HCT116 (cell line): Measurements from ENCODE around the gene STXBP3.

Source experiments
- CEBPB ChIP-seq: IDR thresholded peaks from 2 replicates; pipeline ENCODE4 v1.6.1; 2012; ENCODE audit warnings: low read depth
- EZH2 ChIP-seq: fragments of 200-600 bp; sonication (generic); IDR thresholded peaks from 2 replicates; pipeline ENCODE4 v1.6.1; 2017; ENCODE audit warnings: antibody characterized with exemption, mixed run types
- POLR2A ChIP-seq: IDR thresholded peaks from 2 replicates; pipeline ENCODE4 v1.7.0; 2011; ENCODE audit warnings: borderline replicate concordance; ENCODE audit not compliant: insufficient read depth, insufficient read length; ENCODE audit errors: extremely low read depth
- POLR2AphosphoS5 ChIP-seq: IDR thresholded peaks from 2 replicates; pipeline ENCODE4 v1.6.1; 2011; ENCODE audit warnings: mild to moderate bottlenecking, low read depth, low read length, moderate library complexity
- SP1 ChIP-seq: IDR thresholded peaks from 2 replicates; pipeline ENCODE4 v1.6.1; 2012; ENCODE audit warnings: low read depth
- YY1 ChIP-seq: IDR thresholded peaks from 2 replicates; pipeline ENCODE4 v1.6.1; 2011; ENCODE audit warnings: low read length, low read depth, moderate library complexity, mild to moderate bottlenecking; ENCODE audit not compliant: insufficient replicate concordance; ENCODE audit errors: extremely low read depth
- TF ChIP-seq, protein P1 (sequence below), 3 experiments: fragments of 200-600 bp in 1 of 3; sonication (generic) in 1 of 3; IDR thresholded peaks in 2 of 3; conservative IDR thresholded peaks in 1 of 3; 2 replicates each; pipeline ENCODE4 v1.5.1; 2012 to 2017; ENCODE audit warnings: low read depth in 2 of 3, low read length in 2 of 3, antibody characterized with exemption in 1 of 3, borderline replicate concordance in 1 of 3, control low read depth in 1 of 3, mild to moderate bottlenecking in 1 of 3, mixed read lengths in 1 of 3, mixed run types in 1 of 3, moderate library complexity in 1 of 3; ENCODE audit not compliant: insufficient read depth in 1 of 3
- TF ChIP-seq, protein P2 (sequence below): IDR thresholded peaks from 2 replicates; pipeline ENCODE4 v1.6.1; 2011; ENCODE audit warnings: mild to moderate bottlenecking, low read length, moderate library complexity; ENCODE audit not compliant: insufficient replicate concordance; ENCODE audit errors: extremely low read depth

DNA sequence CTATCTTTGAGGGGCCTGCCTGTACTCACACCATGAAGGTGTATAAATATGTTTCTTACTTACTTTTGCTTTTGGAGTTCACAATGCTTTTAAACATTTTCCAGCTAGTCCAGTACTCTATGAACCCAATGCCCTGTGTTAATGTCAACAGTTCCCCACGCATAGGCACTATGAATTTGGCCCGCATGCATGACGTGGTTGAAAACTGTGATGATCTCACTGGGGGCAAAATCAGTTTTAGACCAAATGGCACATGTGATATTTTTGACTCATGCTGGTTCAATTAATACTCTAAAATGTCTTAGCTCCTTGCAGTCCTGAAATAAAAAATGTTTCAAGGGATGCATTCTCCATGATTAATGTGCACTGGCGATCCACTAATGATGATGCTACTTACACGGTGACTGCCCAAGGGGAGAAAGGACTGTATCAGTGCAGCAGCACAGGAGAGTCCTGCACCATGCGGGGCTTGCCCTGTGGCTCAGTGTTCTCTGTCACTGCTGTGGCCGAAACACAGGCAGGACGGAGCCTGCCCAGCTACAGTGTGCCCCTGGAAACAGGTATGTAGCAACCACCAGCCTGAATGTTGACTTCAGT lies 18.0 kb upstream of the STXBP3 start:
- TF ChIP-seq, protein P1, sequence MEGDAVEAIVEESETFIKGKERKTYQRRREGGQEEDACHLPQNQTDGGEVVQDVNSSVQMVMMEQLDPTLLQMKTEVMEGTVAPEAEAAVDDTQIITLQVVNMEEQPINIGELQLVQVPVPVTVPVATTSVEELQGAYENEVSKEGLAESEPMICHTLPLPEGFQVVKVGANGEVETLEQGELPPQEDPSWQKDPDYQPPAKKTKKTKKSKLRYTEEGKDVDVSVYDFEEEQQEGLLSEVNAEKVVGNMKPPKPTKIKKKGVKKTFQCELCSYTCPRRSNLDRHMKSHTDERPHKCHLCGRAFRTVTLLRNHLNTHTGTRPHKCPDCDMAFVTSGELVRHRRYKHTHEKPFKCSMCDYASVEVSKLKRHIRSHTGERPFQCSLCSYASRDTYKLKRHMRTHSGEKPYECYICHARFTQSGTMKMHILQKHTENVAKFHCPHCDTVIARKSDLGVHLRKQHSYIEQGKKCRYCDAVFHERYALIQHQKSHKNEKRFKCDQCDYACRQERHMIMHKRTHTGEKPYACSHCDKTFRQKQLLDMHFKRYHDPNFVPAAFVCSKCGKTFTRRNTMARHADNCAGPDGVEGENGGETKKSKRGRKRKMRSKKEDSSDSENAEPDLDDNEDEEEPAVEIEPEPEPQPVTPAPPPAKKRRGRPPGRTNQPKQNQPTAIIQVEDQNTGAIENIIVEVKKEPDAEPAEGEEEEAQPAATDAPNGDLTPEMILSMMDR (IDR thresholded peaks at IDR 0.05 in 2 of 3, conservative IDR thresholded peaks at IDR 0.05 in 1 of 3; ENCODE audit: borderline replicate concordance in 1 of 3, insufficient read depth in 1 of 3, low read depth in 2 of 3, low read length in 2 of 3), result no peak
- TF ChIP-seq CEBPB, result no peak
- TF ChIP-seq EZH2, result no peak
- TF ChIP-seq POLR2A, result no peak
- no peak for TF ChIP-seq SP1
- TF ChIP-seq, protein P2, sequence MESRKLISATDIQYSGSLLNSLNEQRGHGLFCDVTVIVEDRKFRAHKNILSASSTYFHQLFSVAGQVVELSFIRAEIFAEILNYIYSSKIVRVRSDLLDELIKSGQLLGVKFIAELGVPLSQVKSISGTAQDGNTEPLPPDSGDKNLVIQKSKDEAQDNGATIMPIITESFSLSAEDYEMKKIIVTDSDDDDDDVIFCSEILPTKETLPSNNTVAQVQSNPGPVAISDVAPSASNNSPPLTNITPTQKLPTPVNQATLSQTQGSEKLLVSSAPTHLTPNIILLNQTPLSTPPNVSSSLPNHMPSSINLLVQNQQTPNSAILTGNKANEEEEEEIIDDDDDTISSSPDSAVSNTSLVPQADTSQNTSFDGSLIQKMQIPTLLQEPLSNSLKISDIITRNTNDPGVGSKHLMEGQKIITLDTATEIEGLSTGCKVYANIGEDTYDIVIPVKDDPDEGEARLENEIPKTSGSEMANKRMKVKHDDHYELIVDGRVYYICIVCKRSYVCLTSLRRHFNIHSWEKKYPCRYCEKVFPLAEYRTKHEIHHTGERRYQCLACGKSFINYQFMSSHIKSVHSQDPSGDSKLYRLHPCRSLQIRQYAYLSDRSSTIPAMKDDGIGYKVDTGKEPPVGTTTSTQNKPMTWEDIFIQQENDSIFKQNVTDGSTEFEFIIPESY, result no peak
- no peak for TF ChIP-seq POLR2AphosphoS5
- no peak for TF ChIP-seq YY1
